Measurements from ENCODE around the gene JPT2. TPM values are rescaled to one million over a fixed set of nuclear protein-coding genes. Genes with fewer than 3 reads are reported as not detected.

The JPT2 gene
- total RNA-seq, 1 donor from 2014 or later, result 108 TPM

GRCh38 chr16:1645914-1646525, 32.1 kb upstream of the JPT2 start:
- H3K4me3 ChIP-seq (ENCODE audit: low read depth, low read length), result no peak overlapping the region
- DNase-seq (ENCODE audit: low read depth), result no peak
- no peaks in the 10 kb centered on the region for H3K27me3 ChIP-seq (ENCODE audit: control insufficient read depth, insufficient read depth, low read length)
- H3K36me3 ChIP-seq (ENCODE audit: control insufficient read depth, insufficient read depth, low read length), result peaks cover 6% of the 10 kb centered on the region
- TF ChIP-seq CTCF (IDR thresholded peaks at IDR 0.05; ENCODE audit: insufficient read depth, low read length, poor library complexity, severe bottlenecking), result no peak

GRCh38 chr16:1647856-1648255, 30.2 kb upstream of the JPT2 start:
- DNase-seq (ENCODE audit: low read depth), result no peak
- Histone ChIP-seq H3K4me3 (ENCODE audit: low read depth, low read length) (no peak overlapping the region), H3K36me3 (ENCODE audit: control insufficient read depth, insufficient read depth, low read length) (peaks cover 7% of the 10 kb centered on the region), H3K27me3 (ENCODE audit: control insufficient read depth, insufficient read depth, low read length) (no peaks in the 10 kb centered on the region)
- no peak for TF ChIP-seq CTCF (IDR thresholded peaks at IDR 0.05; ENCODE audit: insufficient read depth, low read length, poor library complexity, severe bottlenecking)

GRCh38 chr16:1650131-1650530, 27.9 kb upstream of the JPT2 start:
- H3K4me3 ChIP-seq (ENCODE audit: low read depth, low read length), result no peak overlapping the region
- no peak for TF ChIP-seq CTCF (IDR thresholded peaks at IDR 0.05; ENCODE audit: insufficient read depth, low read length, poor library complexity, severe bottlenecking)
- no peaks in the 10 kb centered on the region for H3K27me3 ChIP-seq (ENCODE audit: control insufficient read depth, insufficient read depth, low read length)
- H3K36me3 ChIP-seq (ENCODE audit: control insufficient read depth, insufficient read depth, low read length), result peaks cover 6% of the 10 kb centered on the region
- no peak for DNase-seq (ENCODE audit: low read depth)

GRCh38 chr16:1651094-1651973, 26.7 kb upstream of the JPT2 start:
- no peak overlapping the region for H3K4me3 ChIP-seq (ENCODE audit: low read depth, low read length)
- TF ChIP-seq CTCF (IDR thresholded peaks at IDR 0.05; ENCODE audit: insufficient read depth, low read length, poor library complexity, severe bottlenecking), result no peak
- no peaks in the 10 kb centered on the region for H3K27me3 ChIP-seq (ENCODE audit: control insufficient read depth, insufficient read depth, low read length)
- DNase-seq (ENCODE audit: low read depth), result no peak
- peaks cover 8% of the 10 kb centered on the region for H3K36me3 ChIP-seq (ENCODE audit: control insufficient read depth, insufficient read depth, low read length)

- Histone ChIP-seq H3K4me3 (ENCODE audit: low read depth, low read length) (no peak overlapping the region), H3K36me3 (ENCODE audit: control insufficient read depth, insufficient read depth, low read length) (peaks cover 8% of the 10 kb centered on the region), H3K27me3 (ENCODE audit: control insufficient read depth, insufficient read depth, low read length) (no peaks in the 10 kb centered on the region)
- no peak for DNase-seq (ENCODE audit: low read depth)
- TF ChIP-seq CTCF (IDR thresholded peaks at IDR 0.05; ENCODE audit: insufficient read depth, low read length, poor library complexity, severe bottlenecking), result no peak
Measured at GRCh38 chr16:1651974-1652312, 26.1 kb upstream of the JPT2 start.
